Thyroid gland (tissue), 4 donors: ENCODE measurements around the gene ABHD12B.

Experiments used
- CTCF ChIP-seq, 6 experiments: fragments of 200-600 bp in 3 of 6; fragments of 450-650 bp in 3 of 6; sonication (generic) in 3 of 6; IDR thresholded peaks; one replicate each; pipeline ENCODE4 v1.5.1; 2016 to 2019; ENCODE audit warnings: antibody characterized with exemption in 6 of 6, mild to moderate bottlenecking in 2 of 6, inconsistent platforms in 1 of 6, moderate library complexity in 1 of 6
- POLR2A ChIP-seq, 2 donors: fragments of 450-650 bp; IDR thresholded peaks; one replicate each; pipeline ENCODE4 v1.6.1; 2017; ENCODE audit warnings: antibody characterized with exemption in 2 of 2, mild to moderate bottlenecking in 2 of 2, moderate library complexity in 1 of 2

- TF ChIP-seq CTCF (IDR thresholded peaks at IDR 0.05) (no peak), POLR2A (IDR thresholded peaks at IDR 0.05) (peak in 1 of 2 donors; percentile 84)
Observed at GRCh38 chr14:50943943-50944646, 72.2 kb downstream of the ABHD12B start, which contains the start of gene PYGL.
